ENCODE measurements around the gene EXOC8.
"Not testable (repeated sequence)": the region's sequence is repeated elsewhere in the genome, so short reads cannot be mapped to it uniquely, and the experiment has no call there.

The EXOC8 gene

DNA sequence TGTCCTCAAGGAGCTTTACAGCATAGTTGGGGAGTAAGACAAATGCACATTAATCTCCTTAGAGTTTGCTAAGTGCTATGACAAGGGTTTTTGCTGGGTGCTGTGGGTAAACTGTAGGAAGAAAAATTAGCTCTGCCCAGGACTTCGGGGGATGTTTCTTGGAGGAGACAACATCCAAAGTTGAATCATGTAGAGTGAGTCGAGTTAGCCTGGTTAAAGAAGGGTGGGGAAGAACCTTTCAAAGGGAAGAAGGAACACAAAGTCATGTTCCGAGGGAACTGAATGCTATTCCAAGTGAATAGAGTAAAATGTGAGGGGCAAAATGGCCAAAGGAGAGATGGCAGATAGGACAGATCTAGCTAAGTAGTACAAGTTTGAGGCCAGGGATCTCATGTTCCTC is 17.5 kb upstream of the EXOC8 start:
- TF ChIP-seq, protein P1, sequence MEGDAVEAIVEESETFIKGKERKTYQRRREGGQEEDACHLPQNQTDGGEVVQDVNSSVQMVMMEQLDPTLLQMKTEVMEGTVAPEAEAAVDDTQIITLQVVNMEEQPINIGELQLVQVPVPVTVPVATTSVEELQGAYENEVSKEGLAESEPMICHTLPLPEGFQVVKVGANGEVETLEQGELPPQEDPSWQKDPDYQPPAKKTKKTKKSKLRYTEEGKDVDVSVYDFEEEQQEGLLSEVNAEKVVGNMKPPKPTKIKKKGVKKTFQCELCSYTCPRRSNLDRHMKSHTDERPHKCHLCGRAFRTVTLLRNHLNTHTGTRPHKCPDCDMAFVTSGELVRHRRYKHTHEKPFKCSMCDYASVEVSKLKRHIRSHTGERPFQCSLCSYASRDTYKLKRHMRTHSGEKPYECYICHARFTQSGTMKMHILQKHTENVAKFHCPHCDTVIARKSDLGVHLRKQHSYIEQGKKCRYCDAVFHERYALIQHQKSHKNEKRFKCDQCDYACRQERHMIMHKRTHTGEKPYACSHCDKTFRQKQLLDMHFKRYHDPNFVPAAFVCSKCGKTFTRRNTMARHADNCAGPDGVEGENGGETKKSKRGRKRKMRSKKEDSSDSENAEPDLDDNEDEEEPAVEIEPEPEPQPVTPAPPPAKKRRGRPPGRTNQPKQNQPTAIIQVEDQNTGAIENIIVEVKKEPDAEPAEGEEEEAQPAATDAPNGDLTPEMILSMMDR (conservative IDR thresholded peaks at IDR 0.05; ENCODE audit: low read depth): no peak
- DNase-seq (ENCODE audit: low spot score): no peak
- CTCF ChIA-PET: interaction anchor here (0.5 kb wide), 1 partner anchor 712 kb away, joined by 4 read pairs; no protein-coding TSS in a partner anchor
- H3K27ac ChIP-seq: no peak overlapping the region
- POLR2A ChIA-PET (ENCODE audit: low non-redundant PET): no interaction called here

DNA sequence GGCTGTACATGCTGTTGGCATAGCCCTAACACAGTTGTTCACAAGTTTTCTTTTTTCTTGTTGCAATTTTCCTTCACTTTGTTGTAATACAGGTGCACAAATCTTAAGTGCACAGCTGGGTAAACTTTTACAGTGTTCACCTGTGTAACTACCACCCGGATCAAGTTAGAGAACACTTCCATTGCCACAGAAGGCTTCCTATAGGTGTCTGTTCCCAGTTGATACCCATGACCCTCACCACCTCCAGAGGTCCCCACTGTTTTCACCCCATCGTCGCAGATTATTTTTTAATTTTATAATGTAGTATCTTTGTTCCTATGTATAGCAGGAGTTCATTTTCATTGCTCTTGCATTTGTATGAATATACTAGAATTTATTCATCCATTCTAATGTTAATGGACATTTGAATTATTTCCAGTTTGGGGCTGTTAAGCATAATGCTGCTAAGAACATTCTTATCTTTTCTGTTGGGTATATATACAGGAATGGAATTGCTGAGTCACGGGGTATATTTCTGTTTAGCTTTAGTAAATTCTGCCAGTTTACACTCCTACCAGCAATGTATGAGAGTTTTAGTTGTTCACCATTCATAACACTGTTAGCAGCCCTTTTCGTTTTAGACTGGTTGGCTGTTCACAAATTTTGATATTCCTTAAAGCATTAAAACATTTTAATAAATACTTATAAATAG is 16.8 kb upstream of the EXOC8 start:
- H3K27ac ChIP-seq: no peak overlapping the region
- CTCF ChIA-PET: no interaction called here
- TF ChIP-seq, protein P1 (conservative IDR thresholded peaks at IDR 0.05; ENCODE audit: low read depth): no peak
- DNase-seq (ENCODE audit: low spot score): no peak
- POLR2A ChIA-PET (ENCODE audit: low non-redundant PET): no interaction called here

DNA sequence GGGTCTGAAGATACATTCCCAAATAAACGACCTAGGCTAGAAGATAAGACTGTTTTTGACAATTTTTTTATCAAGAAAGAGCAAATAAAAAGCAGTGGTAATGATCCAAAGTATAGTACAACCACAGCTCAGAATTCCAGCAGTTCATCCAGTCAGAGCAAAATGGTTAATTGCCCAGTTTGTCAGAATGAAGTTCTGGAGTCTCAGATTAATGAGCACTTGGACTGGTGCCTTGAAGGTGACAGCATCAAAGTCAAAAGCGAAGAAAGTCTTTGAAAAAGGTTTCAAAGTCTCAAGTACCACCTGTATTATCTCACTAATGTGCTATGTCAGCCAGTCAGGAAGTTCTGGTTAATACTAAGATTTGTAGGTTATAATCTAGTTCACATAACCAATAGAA is 15.4 kb upstream of the EXOC8 start:
- ChIA-PET CTCF (interaction anchor here (0.6 kb wide), 1 partner anchor 116 kb away, joined by 3 read pairs; no protein-coding TSS in a partner anchor), POLR2A (ENCODE audit: low non-redundant PET) (no interaction called here)
- no peak overlapping the region for H3K27ac ChIP-seq
- TF ChIP-seq, protein P1 (conservative IDR thresholded peaks at IDR 0.05; ENCODE audit: low read depth): no peak
- no peak for DNase-seq (ENCODE audit: low spot score)

DNA sequence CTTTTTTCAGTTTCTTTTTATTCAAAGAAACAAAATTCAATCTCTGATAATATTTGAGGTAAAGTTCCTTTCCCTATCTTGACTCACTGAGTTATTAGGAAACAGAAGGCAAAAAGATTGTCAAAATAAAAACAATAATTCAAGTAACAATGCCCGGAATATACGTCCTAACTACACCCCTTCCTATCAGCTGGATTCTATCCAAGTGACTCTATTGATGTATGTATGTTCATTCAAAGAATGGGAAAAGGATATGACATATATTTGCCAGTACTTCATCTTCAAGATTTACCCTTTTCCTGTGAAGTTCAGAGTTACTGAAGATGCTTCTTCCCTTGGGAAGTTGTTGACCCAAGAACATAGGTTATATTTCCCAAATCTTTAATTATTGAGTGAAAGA is 14.2 kb upstream of the EXOC8 start:
- CTCF ChIA-PET: interaction anchor here (0.6 kb wide), 1 partner anchor 238 kb away, joined by 3 read pairs; no protein-coding TSS in a partner anchor
- TF ChIP-seq, protein P1 (conservative IDR thresholded peaks at IDR 0.05; ENCODE audit: low read depth): no peak
- H3K27ac ChIP-seq: no peak overlapping the region
- POLR2A ChIA-PET (ENCODE audit: low non-redundant PET): no interaction called here
- DNase-seq (ENCODE audit: low spot score): no peak

DNA sequence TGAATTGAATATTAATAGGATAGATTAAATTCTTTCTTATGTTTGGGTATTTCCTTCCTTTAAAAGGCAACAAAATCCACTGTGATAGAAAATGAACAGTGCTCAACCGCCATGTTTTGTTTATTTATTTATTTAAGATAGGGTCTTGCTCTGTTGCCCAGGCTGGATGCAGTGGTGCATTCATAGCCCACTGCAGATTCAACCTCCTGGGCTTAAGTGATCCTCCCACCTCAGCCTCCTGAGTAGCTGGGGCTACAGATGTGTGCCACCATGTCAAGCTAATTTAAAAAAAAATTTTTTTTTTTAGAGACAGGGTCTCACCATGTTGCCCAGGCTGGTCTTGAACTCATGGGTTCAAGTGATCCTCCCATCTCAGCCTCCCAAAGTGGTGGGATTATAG is 11.2 kb upstream of the EXOC8 start:
- POLR2A ChIA-PET (ENCODE audit: low non-redundant PET); CTCF ChIA-PET: not testable (repeated sequence)

DNA sequence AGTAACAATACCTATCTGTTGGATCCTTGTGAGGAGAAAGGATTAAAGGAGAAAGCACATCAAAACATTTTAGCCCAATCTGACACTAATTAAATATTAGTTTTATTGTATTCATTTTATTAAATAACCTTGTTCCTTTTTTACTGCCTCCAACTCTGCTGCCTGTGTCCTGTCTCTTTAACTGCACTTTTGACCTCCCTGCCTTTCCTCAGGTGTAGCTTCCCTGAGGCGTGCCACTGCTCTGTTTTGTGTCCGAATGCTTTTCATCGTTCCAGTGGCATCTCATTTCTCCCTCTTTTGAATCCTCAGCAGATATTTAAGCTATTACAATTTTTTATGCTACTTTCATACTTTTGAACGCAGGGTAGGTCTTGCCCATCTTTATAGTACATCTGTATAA is 10.8 kb upstream of the EXOC8 start:
- TF ChIP-seq, protein P1 (conservative IDR thresholded peaks at IDR 0.05; ENCODE audit: low read depth): no peak
- ChIA-PET POLR2A (ENCODE audit: low non-redundant PET) (no interaction called here), CTCF (no interaction called here)
- DNase-seq (ENCODE audit: low spot score): no peak
- no peak overlapping the region for H3K27ac ChIP-seq

More for the DNA sequence above, 11.2 kb upstream of the EXOC8 start:
- DNase-seq (ENCODE audit: low spot score); H3K27ac ChIP-seq: not testable (repeated sequence)

DNA sequence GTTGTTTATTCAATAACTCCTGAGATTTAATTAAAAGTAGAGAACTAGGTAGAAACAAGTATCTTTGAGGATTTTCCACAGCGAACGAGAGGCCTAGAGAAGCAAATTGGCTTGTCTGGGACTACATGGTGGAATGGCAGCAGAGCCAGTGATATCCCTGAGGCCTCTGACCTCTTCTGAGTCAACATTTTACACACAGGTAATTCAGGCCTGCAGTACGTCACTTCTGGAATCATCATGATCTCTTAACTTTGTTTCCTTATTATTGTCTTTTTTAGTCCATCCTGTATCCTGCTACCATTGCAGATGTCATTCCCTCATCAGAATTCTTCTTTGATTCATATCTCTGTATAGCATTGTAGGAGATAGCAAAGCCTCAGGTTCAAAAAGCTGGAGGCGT is 10.3 kb upstream of the EXOC8 start:
- H3K27ac ChIP-seq: no peak overlapping the region
- POLR2A ChIA-PET (ENCODE audit: low non-redundant PET): no interaction called here
- DNase-seq (ENCODE audit: low spot score): no peak
- CTCF ChIA-PET: no interaction called here
- TF ChIP-seq, protein P1 (conservative IDR thresholded peaks at IDR 0.05; ENCODE audit: low read depth): no peak

Data from RWPE1 (cell line).